Naive B cell (primary cell): ENCODE data around the gene PHPT1. TPM values are rescaled to one million over a fixed set of nuclear protein-coding genes. Genes with fewer than 3 reads are reported as not detected.
A peak's percentile ranks its signal among the peaks of the same experiment; 100 is the strongest.
"Not testable (repeated sequence)": the region's sequence is repeated elsewhere in the genome, so short reads cannot be mapped to it uniquely, and the experiment has no call there.

ENCODE experiments used
- ATAC-seq, 2 donors: fragments of 150-1000 bp; cut with Tn5 transposase; 2 replicates each; pipeline ENCODE4 v1.10.0; 2021; ENCODE audit warnings: low read depth in 2 of 2, mild to moderate bottlenecking in 2 of 2, moderate library complexity in 2 of 2
- DNase-seq: peaks from one replicate; pipeline ENCODE4 v3.0.0; 2022
- H3K27ac Mint-ChIP-seq, 6 donors: one replicate each; pipeline ENCODE4 v1.8.0; 2020 to 2022; ENCODE audit warnings: mild to moderate bottlenecking in 6 of 6, mixed read lengths in 6 of 6, moderate library complexity in 5 of 6, inconsistent platforms in 2 of 6
- H3K27me3 Mint-ChIP-seq, 3 donors: one replicate each; pipeline ENCODE4 v1.8.0; 2021 to 2022; ENCODE audit warnings: mixed read lengths in 3 of 3, mild to moderate bottlenecking in 1 of 3
- H3K36me3 Mint-ChIP-seq, 2 donors: one replicate each; pipeline ENCODE4 v1.8.0; 2020 to 2022; ENCODE audit warnings: mixed read lengths in 2 of 2, inconsistent platforms in 1 of 2, mild to moderate bottlenecking in 1 of 2
- H3K4me1 Mint-ChIP-seq, 3 donors: one replicate each; pipeline ENCODE4 v1.8.0; 2020 to 2022; ENCODE audit warnings: mixed read lengths in 3 of 3, inconsistent platforms in 1 of 3, mild to moderate bottlenecking in 1 of 3, moderate library complexity in 1 of 3
- H3K4me3 Mint-ChIP-seq, 8 donors: one replicate each; pipeline ENCODE4 v1.8.0; 2020 to 2022; ENCODE audit warnings: mild to moderate bottlenecking in 8 of 8, mixed read lengths in 8 of 8, moderate library complexity in 8 of 8, inconsistent platforms in 2 of 8
- H3K9me3 Mint-ChIP-seq, 7 donors: one replicate each; pipeline ENCODE4 v1.8.0; 2020 to 2022; ENCODE audit warnings: mixed read lengths in 7 of 7, mild to moderate bottlenecking in 5 of 7, inconsistent platforms in 2 of 7, moderate library complexity in 1 of 7
- polyA plus RNA-seq, 6 donors: library from polyadenylated mRNA; unstranded; fragments of 300-500 nt; fragmentation: Illumina TruSeq; gene quantifications; one replicate each; pipeline ENCODE4 v1.2.3, GENCODE V29; 2021; ENCODE audit warnings: low read depth in 6 of 6

The PHPT1 gene
- polyA plus RNA-seq, 6 donors from 2014 or later: 48.0 to 67.7 (median 49.6) TPM

DNA sequence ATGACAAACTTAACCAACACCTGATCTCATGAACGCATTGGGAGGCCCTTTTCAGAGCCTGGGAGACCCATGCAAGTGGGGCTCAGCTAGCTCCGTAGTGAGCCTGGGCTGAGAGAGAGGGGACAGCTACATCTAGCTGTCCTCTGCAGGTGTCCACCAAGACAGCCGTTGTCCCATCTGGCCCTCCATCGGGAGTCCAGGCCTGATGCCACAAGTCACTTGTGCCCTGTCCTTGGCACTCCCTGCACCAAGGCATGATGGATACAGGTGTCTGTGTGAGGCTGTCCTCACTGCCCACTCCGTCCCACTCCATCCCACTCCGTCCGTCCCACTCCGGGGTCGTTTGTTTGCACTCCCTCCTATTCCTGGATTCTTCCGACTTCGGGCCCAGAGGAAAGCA lies 19.4 kb downstream of the PHPT1 start:
- Mint-ChIP-seq H3K27ac (peak overlapping the region in 3 of 6 donors; percentile 53 to 81 (median 75)), H3K4me1 (peaks cover 7 to 22% (median 12%) of the 10 kb centered on the region in 3 donors), H3K36me3 (no peaks in the 10 kb centered on the region), H3K27me3 (no peaks in the 10 kb centered on the region), H3K4me3 (peak overlapping the region in 7 of 8 donors; percentile 3 to 90 (median 66)), H3K9me3 (peaks cover 0 to 5% (median 0%) of the 10 kb centered on the region in 7 donors)
- ATAC-seq (no peak), DNase-seq (no peak)

DNA sequence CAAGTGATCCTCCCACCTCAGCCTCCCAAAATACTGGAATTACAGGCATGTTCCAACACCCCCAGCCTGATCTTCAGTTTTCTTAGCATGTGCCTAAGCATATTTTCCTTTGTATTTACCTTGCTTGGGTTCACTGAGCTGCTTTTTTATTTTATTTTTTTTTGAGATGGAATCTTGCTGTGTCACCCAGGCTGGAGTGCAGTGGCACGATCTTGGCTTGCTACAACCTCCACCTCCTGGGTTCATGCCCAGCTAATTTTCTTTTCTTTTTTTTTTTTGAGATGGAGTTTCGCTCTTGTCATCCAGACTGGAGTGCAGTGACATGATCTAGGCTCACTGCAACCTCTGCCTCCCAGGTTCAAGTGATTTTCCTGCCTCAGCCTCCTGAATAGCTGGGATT lies 20.4 kb downstream of the PHPT1 start:
- H3K4me3 Mint-ChIP-seq: peak overlapping the region in 1 of 8 donors; percentile 44
- H3K27ac Mint-ChIP-seq, ATAC-seq, H3K27me3 Mint-ChIP-seq, H3K36me3 Mint-ChIP-seq, DNase-seq, H3K9me3 Mint-ChIP-seq: not testable (repeated sequence)
- H3K4me1 Mint-ChIP-seq: peaks cover 7 to 15% (median 8%) of the 10 kb centered on the region in 3 donors

GRCh38 chr9:136875155-136875554 lies 25.9 kb downstream of the PHPT1 start:
- H3K4me1 Mint-ChIP-seq: peaks cover 0 to 3% (median 0%) of the 10 kb centered on the region in 3 donors
- peaks cover 0 to 5% (median 0%) of the 10 kb centered on the region in 7 donors for H3K9me3 Mint-ChIP-seq
- H3K27ac Mint-ChIP-seq: peak overlapping the region in 1 of 6 donors; percentile 52
- H3K36me3 Mint-ChIP-seq: no peaks in the 10 kb centered on the region
- no peak overlapping the region for H3K4me3 Mint-ChIP-seq
- H3K27me3 Mint-ChIP-seq: no peaks in the 10 kb centered on the region
- ATAC-seq (no peak), DNase-seq (no peak)

DNA sequence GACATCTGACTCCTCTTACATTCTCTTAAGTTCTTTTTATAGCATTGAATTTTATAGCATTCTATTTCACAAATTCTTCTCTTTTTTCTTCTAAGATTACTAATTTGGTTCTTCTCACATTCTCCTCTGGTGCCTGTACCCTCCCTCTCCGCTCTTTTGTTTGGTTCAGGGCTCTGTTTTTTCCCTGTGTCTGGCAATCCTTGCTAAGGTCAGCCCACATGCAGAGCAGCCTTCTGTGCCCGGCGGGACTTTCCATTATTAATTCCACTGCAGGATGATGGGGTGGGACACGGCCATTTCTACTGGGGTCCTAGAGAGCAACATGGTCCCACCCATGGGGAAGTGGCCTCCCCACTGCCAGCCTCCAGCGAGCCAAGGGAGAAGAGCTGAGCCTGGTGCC lies 27.3 kb downstream of the PHPT1 start:
- H3K9me3 Mint-ChIP-seq: peaks cover 0 to 5% (median 0%) of the 10 kb centered on the region in 7 donors
- H3K4me1 Mint-ChIP-seq: peaks cover 0 to 5% (median 2%) of the 10 kb centered on the region in 3 donors
- H3K36me3 Mint-ChIP-seq: no peaks in the 10 kb centered on the region
- no peaks in the 10 kb centered on the region for H3K27me3 Mint-ChIP-seq
- H3K4me3 Mint-ChIP-seq: peak overlapping the region in 2 of 8 donors; percentile 38 to 63
- peak overlapping the region in 1 of 6 donors; percentile 61 for H3K27ac Mint-ChIP-seq
- no peak for DNase-seq
- no peak for ATAC-seq

GRCh38 chr9:136880651-136881050 lies 31.4 kb downstream of the PHPT1 start:
- no peak for ATAC-seq
- H3K27me3 Mint-ChIP-seq: no peaks in the 10 kb centered on the region
- no peaks in the 10 kb centered on the region for H3K36me3 Mint-ChIP-seq
- peaks cover 9 to 28% (median 15%) of the 10 kb centered on the region in 3 donors for H3K4me1 Mint-ChIP-seq
- no peak for DNase-seq
- H3K4me3 Mint-ChIP-seq: peak overlapping the region in 2 of 8 donors; percentile 12 to 39
- peak overlapping the region in 2 of 6 donors; percentile 48 to 73 for H3K27ac Mint-ChIP-seq
- H3K9me3 Mint-ChIP-seq: no peaks in the 10 kb centered on the region

DNA sequence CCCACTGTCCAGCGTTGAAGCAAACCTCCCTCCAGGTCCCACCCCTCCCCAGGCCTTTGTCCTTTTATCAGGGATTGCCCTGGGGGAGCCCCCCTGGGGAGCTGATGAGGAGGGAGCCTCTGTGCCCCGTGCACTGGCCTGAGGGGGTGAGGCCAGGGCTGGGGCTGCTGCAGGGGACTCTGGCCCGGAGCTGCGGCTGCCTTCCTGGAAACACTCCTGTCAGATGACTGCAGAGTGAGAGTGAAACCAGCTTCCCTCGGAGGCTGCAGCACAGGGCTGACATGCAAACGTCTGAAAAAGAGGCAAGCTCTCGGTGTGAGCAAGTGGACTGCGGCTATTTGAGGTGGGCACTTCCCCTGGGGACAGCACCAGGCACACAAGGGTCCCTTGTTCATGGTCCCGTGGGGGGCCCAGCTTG lies 32.5 kb downstream of the PHPT1 start:
- peaks cover 9 to 28% (median 15%) of the 10 kb centered on the region in 3 donors for H3K4me1 Mint-ChIP-seq
- H3K27ac Mint-ChIP-seq: peak overlapping the region in 1 of 6 donors; percentile 83
- ATAC-seq (no peak), DNase-seq (no peak)
- no peaks in the 10 kb centered on the region for H3K36me3 Mint-ChIP-seq
- no peaks in the 10 kb centered on the region for H3K27me3 Mint-ChIP-seq
- H3K9me3 Mint-ChIP-seq: no peaks in the 10 kb centered on the region
- H3K4me3 Mint-ChIP-seq: peak overlapping the region in 7 of 8 donors; percentile 35 to 80 (median 75)

DNA sequence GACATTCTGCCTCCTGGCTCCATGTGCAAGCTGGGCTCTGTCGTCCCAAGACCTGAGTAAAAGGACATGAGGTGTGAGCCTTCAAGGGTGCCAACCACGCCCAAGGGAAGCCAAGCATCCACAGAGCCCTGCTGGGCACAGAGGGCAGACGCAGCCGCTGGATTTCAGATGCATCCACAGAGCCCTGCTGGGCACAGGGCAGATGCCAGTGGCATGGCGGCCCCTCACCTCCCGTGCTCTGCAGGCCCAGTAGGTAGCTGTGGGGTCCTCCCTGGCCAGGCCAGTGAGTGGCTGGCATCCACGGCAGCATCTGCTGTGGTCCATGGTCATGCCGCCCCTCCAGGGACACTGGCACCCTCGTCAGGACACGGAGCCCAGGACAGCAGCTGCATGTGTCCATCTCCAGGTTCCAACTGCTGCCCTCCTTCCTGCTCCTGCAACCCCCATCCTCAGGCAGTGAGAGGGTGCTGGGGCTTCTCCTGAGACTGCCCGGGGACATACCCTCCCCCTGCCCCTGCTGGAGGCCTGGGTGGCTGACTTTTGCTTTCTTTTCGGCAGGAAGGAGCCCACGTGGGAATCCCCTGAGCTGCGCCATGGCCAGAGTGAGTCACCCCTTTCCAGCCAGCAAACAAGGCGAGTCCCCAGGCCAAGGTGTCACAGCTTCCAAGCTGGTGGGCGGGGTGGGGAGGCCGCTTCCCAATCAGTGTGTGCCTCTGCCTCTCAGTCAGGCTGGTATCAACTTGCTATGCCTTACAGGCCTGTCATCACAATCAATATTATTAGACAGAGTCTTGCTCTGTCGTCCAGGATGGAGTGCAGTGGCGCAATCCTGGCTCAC lies 33.1 kb downstream of the PHPT1 start:
- Mint-ChIP-seq H3K27me3 (no peaks in the 10 kb centered on the region), H3K36me3 (no peaks in the 10 kb centered on the region), H3K27ac (peak overlapping the region in 5 of 6 donors; percentile 57 to 87 (median 70)), H3K4me1 (peaks cover 14 to 32% (median 20%) of the 10 kb centered on the region in 3 donors), H3K4me3 (peak overlapping the region; percentile 35 to 80 (median 74)), H3K9me3 (no peaks in the 10 kb centered on the region)
- ATAC-seq (peak; percentile 24 to 37), DNase-seq (peak; percentile 52)

DNA sequence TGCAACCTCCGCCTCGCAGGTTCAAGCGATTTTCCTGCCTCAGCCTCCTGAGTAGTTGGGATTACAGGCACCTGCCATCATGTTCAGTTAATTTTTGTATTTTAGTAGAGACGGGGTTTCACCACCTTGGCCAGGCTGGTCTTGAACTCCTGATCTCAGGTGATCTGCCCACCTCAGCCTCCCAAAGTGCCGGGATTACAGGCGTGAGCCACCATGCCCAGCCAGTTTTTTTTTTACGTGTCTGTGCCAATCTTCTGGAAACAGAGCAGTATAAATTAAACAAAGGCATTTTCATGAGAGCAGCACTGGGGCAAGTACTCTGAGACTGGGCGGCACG lies 33.7 kb downstream of the PHPT1 start:
- peak overlapping the region; percentile 15 to 80 (median 74) for H3K4me3 Mint-ChIP-seq
- peak overlapping the region in 5 of 6 donors; percentile 57 to 87 (median 70) for H3K27ac Mint-ChIP-seq
- H3K27me3 Mint-ChIP-seq, H3K36me3 Mint-ChIP-seq, ATAC-seq, DNase-seq, H3K9me3 Mint-ChIP-seq: not testable (repeated sequence)
- H3K4me1 Mint-ChIP-seq: peaks cover 18 to 36% (median 21%) of the 10 kb centered on the region in 3 donors

DNA sequence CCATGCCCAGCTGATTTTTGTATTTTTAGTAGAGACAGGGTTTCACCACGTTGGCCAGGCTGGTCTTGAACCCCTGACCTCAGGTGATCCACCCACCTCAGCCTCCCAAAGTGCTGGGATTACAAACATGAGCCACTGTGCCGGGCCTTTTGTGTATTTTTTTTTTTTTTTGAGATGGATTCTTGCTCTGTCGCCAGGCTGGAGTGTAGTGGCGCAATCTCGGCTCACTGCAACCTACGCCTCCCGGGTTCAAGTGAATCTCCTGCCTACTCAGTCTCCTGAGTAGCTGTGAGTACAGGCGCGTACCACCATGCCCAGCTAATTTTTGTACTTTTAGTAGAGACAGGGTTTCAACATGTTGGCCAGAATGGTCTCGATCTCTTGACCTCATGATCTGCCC lies 34.5 kb downstream of the PHPT1 start:
- Mint-ChIP-seq H3K27ac (peak overlapping the region in 1 of 6 donors; percentile 54), H3K4me3 (peak overlapping the region in 5 of 8 donors; percentile 29 to 78 (median 69)), H3K4me1 (peaks cover 20 to 42% (median 29%) of the 10 kb centered on the region in 3 donors)
- not testable (repeated sequence) for H3K9me3 Mint-ChIP-seq, ATAC-seq, DNase-seq, H3K27me3 Mint-ChIP-seq, H3K36me3 Mint-ChIP-seq

GRCh38 chr9:136885950-136886578 lies 36.9 kb downstream of the PHPT1 start, which contains the start of gene TRAF2:
Gene TRAF2, plus strand, starts transcription at chr9:136886516. Its CDS starts 12,225 bp downstream, at chr9:136898741.
- DNase-seq (peak; percentile 97), ATAC-seq (peak; percentile 91 to 92)
- H3K4me3 Mint-ChIP-seq: peak within 1 kb of the TSS; percentile 80 to 91 (median 88)
- peaks cover 20 to 46% (median 29%) of the 10 kb centered on the region in 3 donors for H3K4me1 Mint-ChIP-seq
- H3K36me3 Mint-ChIP-seq: no peaks in the 10 kb centered on the region
- H3K9me3 Mint-ChIP-seq: no peaks in the 10 kb centered on the region
- H3K27me3 Mint-ChIP-seq: no peaks in the 10 kb centered on the region
- H3K27ac Mint-ChIP-seq: peak within 1 kb of the TSS; percentile 64 to 93 (median 86)

- Mint-ChIP-seq H3K4me3 (peak overlapping the region; percentile 80 to 91 (median 88)), H3K27me3 (no peaks in the 10 kb centered on the region), H3K9me3 (no peaks in the 10 kb centered on the region), H3K36me3 (no peaks in the 10 kb centered on the region), H3K4me1 (peaks cover 17 to 47% (median 22%) of the 10 kb centered on the region in 3 donors), H3K27ac (peak overlapping the region; percentile 64 to 93 (median 86))
- ATAC-seq (peak; percentile 52 to 54), DNase-seq (peak; percentile 37)
These were observed 37.7 kb downstream of the PHPT1 start for GRCh38 chr9:136886610-136887597.

GRCh38 chr9:136888454-136888853 lies 39.2 kb downstream of the PHPT1 start:
- no peak overlapping the region for H3K27ac Mint-ChIP-seq
- ATAC-seq: no peak

More at GRCh38 chr9:136888454-136888853, 39.2 kb downstream of the PHPT1 start:
- no peaks in the 10 kb centered on the region for H3K27me3 Mint-ChIP-seq
- no peaks in the 10 kb centered on the region for H3K36me3 Mint-ChIP-seq
- peak overlapping the region in 1 of 8 donors; percentile 88 for H3K4me3 Mint-ChIP-seq
- H3K4me1 Mint-ChIP-seq: peaks cover 14 to 42% (median 22%) of the 10 kb centered on the region in 3 donors
- no peak for DNase-seq
- no peaks in the 10 kb centered on the region for H3K9me3 Mint-ChIP-seq
